ENCODE results near the gene MAB21L3. TPM values are rescaled to one million over a fixed set of nuclear protein-coding genes. Genes with fewer than 3 reads are reported as not detected.

The MAB21L3 gene
- total and polyA plus RNA-seq, 2 of the 13 experiments (the other 11 are each of a cell fraction or from before 2014, with no cell fraction given), result 0.55 to 4.1 TPM

GRCh38 chr1:116159177-116159576 is 48.0 kb downstream of the MAB21L3 start:
- no peaks in the 10 kb centered on the region for H3K9me3 ChIP-seq (ENCODE audit: low read length)
- H3K79me2 ChIP-seq (ENCODE audit: insufficient read depth, low read length), result no peaks in the 10 kb centered on the region
- FAIRE-seq, result no peak
- no peaks in the 10 kb centered on the region; a peak in 1 of 5 replicates for H3K27me3 ChIP-seq (ENCODE audit: control insufficient read depth in 1 of 2, insufficient read depth in 2 of 2, low read length in 2 of 2)
- no peak overlapping the region for H2AFZ ChIP-seq (ENCODE audit: low read length)
- no peaks in the 10 kb centered on the region for H4K20me1 ChIP-seq (ENCODE audit: insufficient read depth, low read length)
- BruUV-seq (replicated peaks), result no TSS peak
- no peak for ATAC-seq
- no peak overlapping the region for H3K27ac ChIP-seq (ENCODE audit: extremely low read length, insufficient read depth, low read length)
- H3K4me1 ChIP-seq (ENCODE audit: insufficient read depth, low read length), result peaks cover 45% of the 10 kb centered on the region
- H3K9ac ChIP-seq (ENCODE audit: insufficient read depth, low read depth, low read length), result no peak overlapping the region
- POLR2A ChIA-PET, result interaction anchor here (1.0 kb wide), 1 partner anchor 316 kb away, joined by 3 read pairs; no protein-coding TSS in a partner anchor
- in situ Hi-C loops (cut with HindIII; ENCODE audit: extremely low pct_ligation_motif_present, low pct_unique_long_range_greater_than_20kb) (loop anchor here (25.0 kb wide), 1 partner anchor 103 kb away; no protein-coding TSS in a partner anchor), intact Hi-C loops (cut with micrococcal nuclease; ENCODE audit: unreplicated experiment) (no loop called here)
- H3K4me2 ChIP-seq (ENCODE audit: low read depth, low read length), result no peak overlapping the region
- no peak for DNase-seq (ENCODE audit: low spot score)
- H3K36me3 ChIP-seq (replicated peaks in 1 of 2; ENCODE audit: control insufficient read depth in 1 of 2, insufficient read depth in 2 of 2, low read length in 2 of 2), result no peaks in the 10 kb centered on the region
- H3K4me3 ChIP-seq (replicated peaks in 1 of 3; ENCODE audit: insufficient read depth in 1 of 3, low read depth in 2 of 3, low read length in 3 of 3), result no peak overlapping the region
- 74% methylated on average over 1 of the region's 1 CpG for WGBS (ENCODE audit: low lambda C conversion rate)
- CTCF ChIA-PET (ENCODE audit: low intra/inter-chr PET ratio, low total read pairs), result no interaction called here
- TF ChIP-seq ZFP82 (CRISPR knock-in tag; IDR thresholded peaks at IDR 0.05; ENCODE audit: borderline replicate concordance), result no peak
- no peak for TF ChIP-seq CSRNP2 (CRISPR knock-in tag; conservative IDR thresholded peaks at IDR 0.05; ENCODE audit: low read depth)
- no peak for TF ChIP-seq HNRNPH1 (optimal IDR thresholded peaks at IDR 0.05; ENCODE audit: low read depth, low read length)
- no peak for TF ChIP-seq ZNF605 (CRISPR knock-in tag; IDR thresholded peaks at IDR 0.05)
- TF ChIP-seq ZNF747 (CRISPR knock-in tag; IDR thresholded peaks at IDR 0.05; ENCODE audit: borderline replicate concordance), result no peak
- no peak for TF ChIP-seq E2F5 (CRISPR knock-in tag; conservative IDR thresholded peaks at IDR 0.05)
- no peak for TF ChIP-seq CTCF (CRISPR knock-in tag; IDR thresholded peaks at IDR 0.05)
- TF ChIP-seq ZNF687 (CRISPR knock-in tag; IDR thresholded peaks at IDR 0.05), result no peak
- TF ChIP-seq ADNP (CRISPR knock-in tag; IDR thresholded peaks at IDR 0.05), result no peak
- TF ChIP-seq NR2F2 (IDR thresholded peaks at IDR 0.05; ENCODE audit: borderline replicate concordance, low read depth), result no peak
- TF ChIP-seq ZNF44 (CRISPR knock-in tag; IDR thresholded peaks at IDR 0.05), result no peak
- TF ChIP-seq ZFP1 (CRISPR knock-in tag; IDR thresholded peaks at IDR 0.05), result no peak
- TF ChIP-seq ZBTB3 (CRISPR knock-in tag; IDR thresholded peaks at IDR 0.05; ENCODE audit: borderline replicate concordance, low read depth), result no peak
